LNCAP (cell line): ENCODE measurements around the gene MDP1.

Experiments used
- TF ChIP-seq, protein P1 (sequence below): fragments of 450-650 bp; IDR thresholded peaks from 2 replicates; pipeline ENCODE4 v1.5.1; 2017; ENCODE audit warnings: mild to moderate bottlenecking

Gene MDP1

GRCh38 chr14:24172261-24172860 is 43.5 kb downstream of the MDP1 start:
- TF ChIP-seq, protein P1, sequence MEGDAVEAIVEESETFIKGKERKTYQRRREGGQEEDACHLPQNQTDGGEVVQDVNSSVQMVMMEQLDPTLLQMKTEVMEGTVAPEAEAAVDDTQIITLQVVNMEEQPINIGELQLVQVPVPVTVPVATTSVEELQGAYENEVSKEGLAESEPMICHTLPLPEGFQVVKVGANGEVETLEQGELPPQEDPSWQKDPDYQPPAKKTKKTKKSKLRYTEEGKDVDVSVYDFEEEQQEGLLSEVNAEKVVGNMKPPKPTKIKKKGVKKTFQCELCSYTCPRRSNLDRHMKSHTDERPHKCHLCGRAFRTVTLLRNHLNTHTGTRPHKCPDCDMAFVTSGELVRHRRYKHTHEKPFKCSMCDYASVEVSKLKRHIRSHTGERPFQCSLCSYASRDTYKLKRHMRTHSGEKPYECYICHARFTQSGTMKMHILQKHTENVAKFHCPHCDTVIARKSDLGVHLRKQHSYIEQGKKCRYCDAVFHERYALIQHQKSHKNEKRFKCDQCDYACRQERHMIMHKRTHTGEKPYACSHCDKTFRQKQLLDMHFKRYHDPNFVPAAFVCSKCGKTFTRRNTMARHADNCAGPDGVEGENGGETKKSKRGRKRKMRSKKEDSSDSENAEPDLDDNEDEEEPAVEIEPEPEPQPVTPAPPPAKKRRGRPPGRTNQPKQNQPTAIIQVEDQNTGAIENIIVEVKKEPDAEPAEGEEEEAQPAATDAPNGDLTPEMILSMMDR, result no peak

DNA sequence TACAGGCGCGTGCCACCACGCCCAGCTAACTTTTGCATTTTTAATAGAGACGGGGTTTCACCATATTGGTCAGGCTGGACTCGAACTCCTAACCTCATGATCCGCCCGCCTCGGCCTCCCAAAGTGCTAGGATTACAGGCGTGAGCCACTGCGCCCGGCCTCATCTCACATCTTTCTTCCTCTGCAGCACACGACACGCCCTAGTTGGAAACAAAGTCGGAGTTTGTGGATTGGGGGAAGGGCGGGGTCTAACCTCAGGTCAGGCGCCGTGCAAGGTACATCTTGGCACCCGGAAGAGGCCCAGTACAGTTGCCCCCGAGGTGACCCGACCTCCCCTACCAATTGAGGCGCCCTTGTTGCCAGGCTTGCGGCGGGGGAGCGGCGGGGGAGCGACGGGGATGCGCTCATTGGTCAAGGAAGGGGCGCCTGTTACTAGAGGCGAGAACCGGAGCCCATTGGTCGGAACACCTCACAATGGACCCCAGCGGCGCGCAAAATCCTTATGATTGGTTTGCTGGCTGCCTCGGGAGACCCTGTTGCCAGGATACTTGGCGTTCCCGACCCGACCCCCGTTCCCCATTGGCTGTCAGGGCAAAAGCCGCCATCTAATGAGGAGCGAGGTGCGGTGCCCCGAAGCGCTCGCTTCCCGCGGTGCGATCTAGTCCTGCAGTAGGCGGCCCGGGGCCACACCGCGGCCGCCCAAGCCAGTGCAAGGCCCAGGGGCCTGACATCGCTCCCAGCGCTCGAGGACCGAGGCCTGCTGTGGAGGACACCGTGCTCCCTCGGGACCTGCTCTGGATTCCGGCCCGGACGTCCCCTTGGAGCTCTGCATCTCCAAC is 44.2 kb downstream of the MDP1 start, which contains the start of gene REC8:
TSS of gene REC8 (plus strand) at position 659 of the 839 bp plus-strand sequence. CDS start 473 bp downstream, outside the sequence.
- TF ChIP-seq, protein P1, result no peak

DNA sequence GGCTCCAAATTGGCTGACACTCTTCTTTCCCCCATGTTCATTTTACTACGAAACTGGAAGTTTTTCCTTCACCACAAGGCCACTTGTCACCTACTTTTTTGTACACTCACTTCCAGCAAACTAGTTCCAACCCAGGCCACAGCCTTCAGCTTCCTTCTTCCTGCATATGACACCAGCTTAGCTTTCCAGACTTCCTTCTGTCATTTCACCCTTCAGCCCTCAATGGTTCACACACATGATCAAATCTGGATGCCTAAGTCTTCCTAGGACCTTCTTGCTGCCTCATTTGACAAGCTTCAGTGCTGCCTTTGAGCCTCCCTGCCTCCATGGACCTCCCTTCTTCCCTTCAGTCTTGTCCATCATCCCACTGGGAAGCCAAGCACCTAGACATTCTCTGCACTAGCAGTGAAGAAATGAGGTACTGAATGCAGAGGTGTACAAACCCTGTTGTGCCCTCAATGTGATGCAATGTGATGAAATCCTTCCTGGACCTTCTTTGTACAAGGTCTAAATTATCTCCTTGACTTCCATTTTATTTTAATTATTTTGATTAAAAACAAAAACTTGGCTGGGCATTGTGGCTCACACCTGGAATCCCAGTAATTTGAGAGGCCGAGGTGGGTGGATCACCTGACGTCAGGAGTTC is 48.3 kb downstream of the MDP1 start:
- TF ChIP-seq, protein P1, result no peak

DNA sequence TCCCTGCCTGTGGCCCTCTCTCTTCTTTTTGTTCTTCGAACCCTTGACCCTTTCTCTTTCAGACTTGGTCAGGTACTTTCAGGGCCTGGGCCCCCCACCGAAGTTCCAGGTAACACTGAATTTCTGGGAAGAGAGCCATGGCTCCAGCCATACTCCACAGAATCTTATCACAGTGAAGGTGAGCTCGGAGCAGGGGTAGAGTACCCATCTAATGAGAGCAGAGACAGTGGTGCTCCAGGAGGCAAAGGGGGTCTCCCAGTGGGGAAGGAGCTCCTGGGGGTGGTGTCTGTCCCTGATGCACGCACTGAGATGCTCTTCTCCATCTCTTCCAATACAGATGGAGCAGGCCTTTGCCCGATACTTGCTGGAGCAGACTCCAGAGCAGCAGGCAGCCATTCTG is 50.1 kb downstream of the MDP1 start:
- TF ChIP-seq, protein P1, result no peak

DNA sequence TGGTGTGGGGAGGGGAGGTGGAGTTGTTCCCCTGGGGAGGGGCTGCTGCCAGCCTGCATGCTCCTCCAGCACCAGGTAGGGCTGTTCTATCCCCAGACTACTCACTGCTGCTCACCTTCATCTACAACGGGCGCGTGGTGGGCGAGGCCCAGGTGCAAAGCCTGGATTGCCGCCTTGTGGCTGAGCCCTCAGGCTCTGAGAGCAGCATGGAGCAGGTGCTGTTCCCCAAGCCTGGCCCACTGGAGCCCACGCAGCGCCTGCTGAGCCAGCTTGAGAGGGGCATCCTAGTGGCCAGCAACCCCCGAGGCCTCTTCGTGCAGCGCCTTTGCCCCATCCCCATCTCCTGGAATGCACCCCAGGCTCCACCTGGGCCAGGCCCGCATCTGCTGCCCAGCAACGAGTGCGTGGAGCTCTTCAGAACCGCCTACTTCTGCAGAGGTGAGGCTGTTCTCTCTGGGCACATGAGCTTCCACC is 51.3 kb downstream of the MDP1 start:
- TF ChIP-seq, protein P1, result no peak
